ENCODE results near the gene PTPRK. TPM values are rescaled to one million over a fixed set of nuclear protein-coding genes. Genes with fewer than 3 reads are reported as not detected.

Gene PTPRK
- total RNA-seq, 1 donor from 2014 or later = 117 TPM

GRCh38 chr6:127945434-127946097 lies 574.8 kb downstream of the PTPRK start:
- no peak overlapping the region for H3K4me3 ChIP-seq (ENCODE audit: low read depth, low read length)
- H3K36me3 ChIP-seq (ENCODE audit: control insufficient read depth, insufficient read depth, low read length) = no peaks in the 10 kb centered on the region
- H3K27me3 ChIP-seq (ENCODE audit: control insufficient read depth, insufficient read depth, low read length) = no peaks in the 10 kb centered on the region
- no peak for TF ChIP-seq CTCF (IDR thresholded peaks at IDR 0.05; ENCODE audit: insufficient read depth, low read length, poor library complexity, severe bottlenecking)
- no peak for DNase-seq (ENCODE audit: low read depth)

GRCh38 chr6:127941228-127941627 lies 579.2 kb downstream of the PTPRK start:
- Histone ChIP-seq H3K4me3 (ENCODE audit: low read depth, low read length) (no peak overlapping the region), H3K36me3 (ENCODE audit: control insufficient read depth, insufficient read depth, low read length) (no peaks in the 10 kb centered on the region), H3K27me3 (ENCODE audit: control insufficient read depth, insufficient read depth, low read length) (no peaks in the 10 kb centered on the region)
- no peak for TF ChIP-seq CTCF (IDR thresholded peaks at IDR 0.05; ENCODE audit: insufficient read depth, low read length, poor library complexity, severe bottlenecking)
- no peak for DNase-seq (ENCODE audit: low read depth)

GRCh38 chr6:127939442-127940066 lies 580.8 kb downstream of the PTPRK start:
- no peak overlapping the region for H3K4me3 ChIP-seq (ENCODE audit: low read depth, low read length)
- no peaks in the 10 kb centered on the region for H3K27me3 ChIP-seq (ENCODE audit: control insufficient read depth, insufficient read depth, low read length)
- no peak for DNase-seq (ENCODE audit: low read depth)
- H3K36me3 ChIP-seq (ENCODE audit: control insufficient read depth, insufficient read depth, low read length) = no peaks in the 10 kb centered on the region
- no peak for TF ChIP-seq CTCF (IDR thresholded peaks at IDR 0.05; ENCODE audit: insufficient read depth, low read length, poor library complexity, severe bottlenecking)

GRCh38 chr6:127938701-127939100 lies 581.7 kb downstream of the PTPRK start:
- Histone ChIP-seq H3K27me3 (ENCODE audit: control insufficient read depth, insufficient read depth, low read length) (no peaks in the 10 kb centered on the region), H3K36me3 (ENCODE audit: control insufficient read depth, insufficient read depth, low read length) (no peaks in the 10 kb centered on the region), H3K4me3 (ENCODE audit: low read depth, low read length) (no peak overlapping the region)
- no peak for TF ChIP-seq CTCF (IDR thresholded peaks at IDR 0.05; ENCODE audit: insufficient read depth, low read length, poor library complexity, severe bottlenecking)
- DNase-seq (ENCODE audit: low read depth) = no peak

GRCh38 chr6:127937747-127938146 lies 582.7 kb downstream of the PTPRK start:
- H3K27me3 ChIP-seq (ENCODE audit: control insufficient read depth, insufficient read depth, low read length) = no peaks in the 10 kb centered on the region
- H3K4me3 ChIP-seq (ENCODE audit: low read depth, low read length) = no peak overlapping the region
- TF ChIP-seq CTCF (IDR thresholded peaks at IDR 0.05; ENCODE audit: insufficient read depth, low read length, poor library complexity, severe bottlenecking) = no peak
- DNase-seq (ENCODE audit: low read depth) = no peak
- no peaks in the 10 kb centered on the region for H3K36me3 ChIP-seq (ENCODE audit: control insufficient read depth, insufficient read depth, low read length)

- no peak for TF ChIP-seq CTCF (IDR thresholded peaks at IDR 0.05; ENCODE audit: insufficient read depth, low read length, poor library complexity, severe bottlenecking)
- no peak for DNase-seq (ENCODE audit: low read depth)
- Histone ChIP-seq H3K4me3 (ENCODE audit: low read depth, low read length) (no peak overlapping the region), H3K36me3 (ENCODE audit: control insufficient read depth, insufficient read depth, low read length) (no peaks in the 10 kb centered on the region), H3K27me3 (ENCODE audit: control insufficient read depth, insufficient read depth, low read length) (no peaks in the 10 kb centered on the region)
Observed at GRCh38 chr6:127937102-127937501, 583.3 kb downstream of the PTPRK start.
